PC-9 (cell line): Measurements from ENCODE around the gene ERBB2. TPM values are rescaled to one million over a fixed set of nuclear protein-coding genes. Genes with fewer than 3 reads are reported as not detected.

ENCODE experiments used
- BruUV-seq: library from RNA; stranded (reverse); fragments of 400-500 nt; replicated peaks from 2 replicates; lab custom pipeline; 2021; lab: Mats Ljungman, UMichigan
- CTCF ChIA-PET: fragments of 300-600 bp; sonication (Branson Sonifier 250); formaldehyde crosslinking; loops from one replicate; lab custom pipeline; 2022; ENCODE audit warnings: antibody characterized with exemption; lab: Charles Lee
- POLR2A ChIA-PET: fragments of 300-600 bp; sonication (Branson Sonifier 250); formaldehyde crosslinking; loops from one replicate; lab custom pipeline; 2022; ENCODE audit warnings: antibody characterized with exemption; ENCODE audit not compliant: unreplicated experiment; lab: Charles Lee
- DNase-seq, 2 experiments: peaks; one replicate each; pipeline versions ENCODE4 v3.0.0 to v3.0.0-alpha.2; 2015 to 2022; ENCODE audit warnings: mixed read lengths in 1 of 2
- H2AFZ ChIP-seq: fragments of 200-600 bp; sonication (generic); 2 replicates; pipeline ENCODE4 v1.8.1; 2017; ENCODE audit warnings: antibody characterized with exemption
- H3F3A ChIP-seq: fragments of 200-600 bp; sonication (generic); 2 replicates; pipeline ENCODE4 v1.8.1; 2017; ENCODE audit warnings: antibody characterized with exemption, mild to moderate bottlenecking, low read depth; ENCODE audit not compliant: insufficient read depth
- H3K27ac ChIP-seq: fragments of 200-600 bp; sonication (generic); 2 replicates; pipeline ENCODE4 v1.6.1; 2016; ENCODE audit warnings: mixed run types
- H3K27me3 ChIP-seq: fragments of 200-600 bp; sonication (generic); 2 replicates; pipeline ENCODE4 v1.6.1; 2016; ENCODE audit warnings: low read depth, mixed run types; ENCODE audit not compliant: insufficient read depth
- H3K36me3 ChIP-seq: fragments of 200-600 bp; sonication (generic); 2 replicates; pipeline ENCODE4 v1.6.1; 2016; ENCODE audit warnings: low read depth, mixed run types
- H3K4me1 ChIP-seq: fragments of 200-600 bp; sonication (generic); replicated peaks from 2 replicates; pipeline ENCODE4 v1.6.1; 2016; ENCODE audit warnings: mixed run types; ENCODE audit not compliant: insufficient read depth
- H3K4me2 ChIP-seq: fragments of 200-600 bp; sonication (generic); 2 replicates; pipeline ENCODE4 v1.6.1; 2017; ENCODE audit warnings: mixed run types
- H3K4me3 ChIP-seq: fragments of 200-600 bp; sonication (generic); 2 replicates; pipeline ENCODE4 v1.6.1; 2016; ENCODE audit warnings: mixed run types
- H3K79me2 ChIP-seq: fragments of 200-600 bp; sonication (generic); 2 replicates; pipeline ENCODE4 v1.6.1; 2017; ENCODE audit warnings: low read depth, mixed run types
- H3K9me2 ChIP-seq: fragments of 200-600 bp; sonication (generic); 2 replicates; pipeline ENCODE4 v1.8.1; 2017; ENCODE audit warnings: mild to moderate bottlenecking; ENCODE audit not compliant: insufficient read depth
- H3K9me3 ChIP-seq: fragments of 200-600 bp; sonication (generic); 2 replicates; pipeline ENCODE4 v1.8.1; 2016; ENCODE audit warnings: low read depth; ENCODE audit not compliant: insufficient read depth
- H4K20me1 ChIP-seq: fragments of 200-600 bp; sonication (generic); 2 replicates; pipeline ENCODE4 v1.8.1; 2017; ENCODE audit not compliant: insufficient read depth
- CTCF ChIP-seq: fragments of 200-600 bp; sonication (generic); conservative IDR thresholded peaks from 2 replicates; pipeline ENCODE4 v1.6.1; 2017; ENCODE audit warnings: mixed run types, antibody characterized with exemption, mild to moderate bottlenecking, moderate library complexity
- EZH2 ChIP-seq: fragments of 200-600 bp; sonication (generic); IDR thresholded peaks from 2 replicates; pipeline ENCODE4 v1.8.0; 2017; ENCODE audit warnings: antibody characterized with exemption, low read depth
- intact Hi-C: fragments of 100-400 bp; cut with micrococcal nuclease; formaldehyde crosslinking; loops from one replicate; pipeline ENCODE4 v1.10.0; 2022; ENCODE audit not compliant: unreplicated experiment
- total RNA-seq: library from RNA; stranded (reverse); gene quantifications from 2 replicates; pipeline ENCODE4 v1.2.3, GENCODE V29; 2021

ERBB2 gene
- total RNA-seq, 1 experiment from 2014 or later = 90.6 TPM

GRCh38 chr17:39659279-39660010 lies 40.4 kb upstream of the ERBB2 start:
- Histone ChIP-seq H2AFZ (no peak overlapping the region), H3K27me3 (no peaks in the 10 kb centered on the region), H3K27ac (no peak overlapping the region), H4K20me1 (no peaks in the 10 kb centered on the region), H3K79me2 (no peaks in the 10 kb centered on the region), H3K4me2 (no peak overlapping the region), H3F3A (peaks cover 18% of the 10 kb centered on the region), H3K9me2 (no peaks in the 10 kb centered on the region), H3K9me3 (no peaks in the 10 kb centered on the region), H3K4me3 (no peak overlapping the region), H3K4me1 (peaks cover 10% of the 10 kb centered on the region), H3K36me3 (no peaks in the 10 kb centered on the region)
- ChIA-PET POLR2A (no interaction called here), CTCF (interaction anchor here (0.6 kb wide), 1 partner anchor 26 kb away, joined by 4 read pairs; no protein-coding TSS in a partner anchor)
- no TSS peak for BruUV-seq
- no peak for DNase-seq
- intact Hi-C loops = no loop called here
- no peak for TF ChIP-seq EZH2

GRCh38 chr17:39660011-39660360 lies 39.9 kb upstream of the ERBB2 start:
- no TSS peak for BruUV-seq
- DNase-seq = no peak
- Histone ChIP-seq H3K4me2 (no peak overlapping the region), H2AFZ (no peak overlapping the region), H3K9me3 (no peaks in the 10 kb centered on the region), H3K9me2 (no peaks in the 10 kb centered on the region), H3K27ac (no peak overlapping the region), H4K20me1 (no peaks in the 10 kb centered on the region), H3K4me3 (no peak overlapping the region), H3K79me2 (no peaks in the 10 kb centered on the region), H3K27me3 (no peaks in the 10 kb centered on the region), H3K36me3 (no peaks in the 10 kb centered on the region), H3K4me1 (peaks cover 12% of the 10 kb centered on the region), H3F3A (peaks cover 18% of the 10 kb centered on the region)
- ChIA-PET CTCF (interaction anchor here (0.6 kb wide), 1 partner anchor 26 kb away, joined by 4 read pairs; no protein-coding TSS in a partner anchor), POLR2A (no interaction called here)
- TF ChIP-seq CTCF (no peak), EZH2 (no peak)
- intact Hi-C loops = no loop called here

GRCh38 chr17:39660397-39661385 lies 39.2 kb upstream of the ERBB2 start:
- H3K9me2 ChIP-seq = no peaks in the 10 kb centered on the region
- no peak for TF ChIP-seq EZH2
- TF ChIP-seq CTCF = no peak
- no peaks in the 10 kb centered on the region for H3K79me2 ChIP-seq
- no peak overlapping the region for H2AFZ ChIP-seq
- intact Hi-C loops = no loop called here
- no peaks in the 10 kb centered on the region for H3K27me3 ChIP-seq
- no TSS peak for BruUV-seq
- H3K27ac ChIP-seq = no peak overlapping the region
- no peak overlapping the region for H3K4me2 ChIP-seq
- ChIA-PET CTCF (no interaction called here), POLR2A (no interaction called here)
- H3K9me3 ChIP-seq = no peaks in the 10 kb centered on the region
- H4K20me1 ChIP-seq = no peaks in the 10 kb centered on the region
- no peak overlapping the region for H3K4me3 ChIP-seq
- no peaks in the 10 kb centered on the region for H3K36me3 ChIP-seq
- DNase-seq = no peak
- H3F3A ChIP-seq = peaks cover 18% of the 10 kb centered on the region
- H3K4me1 ChIP-seq = peaks cover 12% of the 10 kb centered on the region
